GM18873 (cell line): ENCODE data around the gene PATJ.
"Not testable (repeated sequence)": the region's sequence is repeated elsewhere in the genome, so short reads cannot be mapped to it uniquely, and the experiment has no call there.

ENCODE experiments used
- ATAC-seq: cut with Tn5 transposase; IDR thresholded peaks from one replicate; pipeline ENCODE4 v1.9.1; 2021; ENCODE audit warnings: mild to moderate bottlenecking, moderate library complexity, moderate number of reproducible peaks; ENCODE audit not compliant: unreplicated experiment, low FRiP score

Gene PATJ

DNA sequence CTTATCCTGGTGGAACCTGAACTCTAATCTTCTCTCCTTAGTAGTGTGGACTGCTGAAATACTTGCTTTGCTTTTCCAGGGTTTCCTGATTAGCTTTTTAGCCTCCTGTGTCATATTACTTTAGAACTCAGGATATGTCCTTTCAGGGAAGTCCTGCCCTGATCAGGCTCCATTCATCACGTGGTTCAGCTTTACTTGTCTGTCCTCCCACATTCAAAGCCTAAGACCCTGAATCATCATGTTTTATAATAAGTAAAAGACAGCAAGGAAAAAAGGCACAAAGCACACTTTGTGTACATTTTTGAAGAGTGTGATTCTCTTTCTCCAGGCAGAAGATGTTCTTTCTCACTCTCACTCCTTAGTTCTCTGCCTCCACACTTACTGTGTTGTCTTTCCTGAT lies 70.6 kb downstream of the PATJ start:
- ATAC-seq: no peak

- ATAC-seq: no peak
Measured at GRCh38 chr1:61816191-61816590, 73.9 kb downstream of the PATJ start.

- ATAC-seq: no peak
Measured at GRCh38 chr1:61818992-61819391, 76.7 kb downstream of the PATJ start.

DNA sequence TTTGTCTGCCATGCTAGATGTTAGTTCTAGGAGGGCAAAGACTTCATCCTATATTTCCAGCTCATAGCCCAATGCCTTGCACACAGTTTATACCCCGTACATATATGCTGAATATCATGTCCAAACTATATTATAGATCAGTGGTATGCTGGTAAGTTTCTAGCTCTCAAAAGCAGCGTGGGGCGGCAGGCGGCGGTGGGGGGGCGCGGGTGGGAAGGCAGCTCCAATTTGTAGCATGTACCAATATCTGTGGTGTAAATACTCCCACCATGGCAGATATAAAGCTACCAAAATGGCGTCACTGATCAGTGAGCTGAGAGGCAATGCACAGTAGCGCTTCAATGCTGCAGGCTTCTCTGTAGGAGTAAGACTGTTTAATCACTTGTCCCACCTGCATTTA lies 77.1 kb downstream of the PATJ start:
- no peak for ATAC-seq

DNA sequence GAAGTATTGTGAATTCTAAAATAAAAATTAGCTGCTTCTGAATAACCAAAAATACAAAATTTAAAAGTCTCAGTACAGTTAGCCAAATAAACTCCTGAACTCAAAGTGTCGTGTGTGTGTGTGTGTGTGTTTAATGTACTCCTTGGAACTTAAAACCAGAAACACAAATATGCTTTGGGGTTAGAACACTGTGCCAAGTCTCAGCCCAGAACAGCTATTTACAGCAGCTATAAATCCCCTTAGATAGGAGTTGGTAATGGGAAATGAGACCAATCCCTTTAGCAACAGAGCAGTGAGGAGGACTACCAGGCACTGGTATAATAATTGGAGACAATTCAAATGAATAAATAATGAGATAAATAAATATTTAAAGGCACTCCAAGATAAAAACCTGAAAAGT lies 83.1 kb downstream of the PATJ start:
- no peak for ATAC-seq

GRCh38 chr1:61828805-61829204 lies 86.5 kb downstream of the PATJ start:
- ATAC-seq: no peak

- no peak for ATAC-seq
Measured at GRCh38 chr1:61836649-61837048, 94.4 kb downstream of the PATJ start.

- not testable (repeated sequence) for ATAC-seq
Measured at GRCh38 chr1:61837607-61838006, 95.3 kb downstream of the PATJ start.

DNA sequence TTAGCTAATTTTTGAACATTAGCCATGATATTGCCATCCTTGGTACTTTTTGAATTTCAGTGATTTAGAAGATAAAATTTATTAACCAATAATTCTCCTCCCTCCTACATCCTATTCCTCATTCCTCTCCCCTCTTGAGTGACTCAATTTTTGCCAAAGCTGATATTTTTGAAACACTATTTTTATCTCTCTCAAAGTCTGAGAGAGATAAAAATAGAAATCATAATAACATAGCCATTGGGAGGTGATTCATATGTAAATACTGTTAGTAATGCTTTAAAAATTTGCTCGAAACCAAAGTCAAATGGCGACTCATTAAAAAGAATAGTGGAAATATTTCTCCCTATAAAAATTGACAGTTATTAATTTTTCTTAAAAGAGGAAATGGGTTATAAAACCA lies 97.4 kb downstream of the PATJ start:
- no peak for ATAC-seq

GRCh38 chr1:61842036-61842435 lies 99.8 kb downstream of the PATJ start:
- ATAC-seq: no peak

GRCh38 chr1:61842863-61843514 lies 100.7 kb downstream of the PATJ start:
- ATAC-seq: no peak

DNA sequence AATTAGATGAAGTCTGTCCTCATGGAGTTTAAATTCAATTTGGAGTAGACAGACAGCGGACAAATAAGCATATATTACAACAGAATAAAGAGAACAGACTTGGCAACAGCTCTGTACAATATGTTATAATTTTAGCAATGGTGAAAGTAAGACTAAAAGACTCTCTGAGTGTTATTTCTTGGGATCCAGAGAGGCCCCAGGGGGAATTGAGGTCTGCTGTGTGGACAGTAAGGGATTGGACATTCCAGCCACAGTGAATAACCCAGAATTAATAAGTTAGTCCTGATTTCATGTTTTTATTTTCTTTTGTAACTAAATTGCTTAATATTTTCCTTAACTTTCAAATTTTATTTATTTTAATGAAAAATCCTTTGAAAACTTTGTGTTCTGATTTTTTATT lies 101.7 kb downstream of the PATJ start:
- ATAC-seq: no peak

DNA sequence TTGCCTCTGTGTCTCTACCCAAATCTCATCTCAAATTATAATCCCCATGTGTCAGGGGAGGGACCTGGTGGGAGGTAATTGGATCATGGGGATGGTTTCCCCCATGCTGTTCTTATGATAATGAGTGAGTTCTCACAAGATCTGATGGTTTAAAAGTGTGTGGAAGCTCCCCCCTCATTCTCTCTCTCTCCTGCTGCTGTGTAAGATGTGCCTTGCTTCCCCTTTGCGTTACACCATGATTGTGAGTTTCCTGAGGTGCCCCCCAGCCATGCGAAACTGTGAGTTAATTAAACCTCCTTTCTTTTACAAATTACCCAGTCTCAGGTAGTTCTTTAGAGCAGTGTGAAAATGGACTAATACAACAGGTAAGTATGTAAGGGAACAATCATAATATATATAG lies 102.4 kb downstream of the PATJ start:
- ATAC-seq: not testable (repeated sequence)

DNA sequence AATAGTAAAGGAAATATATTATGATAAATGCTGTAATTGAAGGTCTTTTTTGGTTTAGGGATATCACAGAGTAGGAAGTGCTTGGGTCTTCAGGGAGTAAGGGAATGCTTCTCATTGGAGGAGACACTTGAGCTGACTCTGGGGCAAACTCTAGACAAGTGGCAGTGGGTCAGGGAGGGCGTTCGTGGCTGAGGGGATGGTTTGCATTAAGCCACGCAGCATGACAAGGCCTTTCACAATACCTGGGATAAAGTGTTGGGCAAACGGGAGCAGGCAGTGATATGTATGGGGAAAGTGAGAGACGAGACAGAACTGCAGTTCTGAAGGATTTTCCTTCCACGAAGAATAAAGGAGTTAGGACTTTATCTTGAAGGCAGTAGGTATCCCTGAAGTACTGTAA lies 109.0 kb downstream of the PATJ start:
- no peak for ATAC-seq

DNA sequence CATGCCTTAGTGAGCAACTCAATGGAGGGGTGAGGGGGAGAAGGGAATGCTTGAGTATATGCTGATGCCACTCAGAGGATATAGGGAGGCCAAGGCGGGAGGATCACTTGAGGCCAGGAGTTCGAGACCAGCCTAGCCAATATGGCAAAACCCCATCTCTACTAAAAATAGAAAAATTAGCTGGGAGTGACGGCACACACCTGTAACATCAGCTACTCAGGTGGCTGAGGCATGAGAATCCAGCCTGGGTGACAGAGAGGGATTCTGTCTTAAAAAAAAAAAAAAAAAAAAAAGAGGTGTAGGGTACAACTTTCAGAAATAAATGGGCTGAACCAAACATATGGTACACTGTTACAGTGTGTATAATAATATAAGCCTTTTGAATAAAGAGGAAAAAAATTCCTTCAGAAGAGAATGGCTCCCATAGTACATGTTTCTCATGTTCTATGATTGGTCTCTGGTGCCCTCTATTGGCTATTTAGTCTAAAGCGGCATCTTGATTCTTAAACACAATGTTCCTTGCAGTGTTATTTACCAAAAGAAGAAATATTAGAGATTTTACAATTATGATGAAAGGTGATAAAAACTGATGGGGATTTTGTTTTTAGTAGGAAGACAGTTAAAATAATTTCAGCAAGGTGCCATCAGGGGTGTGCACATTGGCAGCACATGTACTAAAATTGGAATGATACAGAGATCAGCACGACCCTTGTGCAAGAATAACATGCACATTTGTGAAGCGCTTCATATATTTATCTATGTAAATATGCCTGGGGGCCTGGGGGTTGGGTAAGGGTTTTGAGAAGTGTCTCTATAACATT lies 109.8 kb downstream of the PATJ start:
- ATAC-seq: no peak

DNA sequence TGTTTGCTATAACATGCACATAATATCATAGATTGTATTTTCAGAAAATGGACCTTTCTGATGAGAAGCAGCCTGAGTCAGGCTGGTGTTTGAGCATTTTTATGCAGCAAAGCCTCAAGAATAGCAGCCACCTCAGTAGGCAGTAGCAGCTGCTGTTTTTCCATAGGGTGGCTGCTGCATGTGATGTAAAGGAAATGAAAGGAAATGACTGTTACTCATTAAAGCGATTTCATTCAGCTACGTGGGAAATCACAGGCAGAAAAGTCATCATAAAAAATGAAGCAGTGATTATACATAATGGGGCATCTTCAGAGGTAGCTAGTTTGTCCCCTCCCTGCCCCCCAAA lies 110.4 kb downstream of the PATJ start:
- no peak for ATAC-seq

- ATAC-seq: no peak
Measured at GRCh38 chr1:61853583-61853982, 111.3 kb downstream of the PATJ start.

GRCh38 chr1:61864489-61864888 lies 122.2 kb downstream of the PATJ start:
- ATAC-seq: no peak

- no peak for ATAC-seq
Measured at GRCh38 chr1:61865646-61866220, 123.5 kb downstream of the PATJ start.

DNA sequence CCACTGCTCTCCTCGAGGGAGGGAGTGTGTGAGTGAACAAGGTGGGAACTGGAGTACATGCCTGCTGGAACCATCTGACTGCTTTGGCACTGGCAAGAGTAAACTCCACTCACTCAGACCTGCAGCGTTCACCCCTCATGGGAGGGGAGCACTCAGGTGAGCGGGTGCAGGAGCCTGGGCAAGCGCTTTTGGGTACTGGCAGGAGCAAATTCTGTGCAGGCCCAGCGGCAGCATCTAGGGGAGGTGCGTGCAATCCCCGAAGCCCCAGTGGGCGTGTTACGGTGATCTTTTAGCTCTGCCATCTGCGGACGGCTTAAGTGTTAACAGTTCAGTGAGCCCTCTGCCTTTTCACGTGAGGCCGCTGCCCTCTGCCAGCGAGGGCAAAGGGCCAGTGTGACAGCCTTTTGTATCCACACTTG lies 127.4 kb downstream of the PATJ start:
- ATAC-seq: no peak

- no peak for ATAC-seq
Measured at GRCh38 chr1:61872206-61872605, 129.9 kb downstream of the PATJ start.

DNA sequence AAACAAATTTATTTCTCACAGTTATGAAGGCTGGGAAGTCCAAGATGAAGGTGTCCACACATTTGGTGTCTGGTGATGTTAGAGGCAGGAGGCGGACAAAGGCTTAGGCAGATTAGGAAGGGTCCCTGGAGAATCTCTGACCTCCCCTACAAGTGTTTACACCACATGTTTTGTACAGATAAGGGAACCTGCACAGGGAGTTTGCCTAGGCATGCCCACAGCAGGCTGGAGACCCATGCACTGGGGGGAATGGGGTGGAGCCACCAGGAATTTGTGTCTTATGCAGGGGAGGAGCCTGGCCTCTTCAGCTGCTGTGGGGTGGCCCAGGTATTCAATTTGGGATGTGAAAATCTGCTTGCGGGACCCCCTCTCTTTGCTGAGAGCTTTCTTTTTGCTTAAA lies 131.3 kb downstream of the PATJ start:
- no peak for ATAC-seq
